ENCODE results near the gene TMEM143. TPM values are rescaled to one million over a fixed set of nuclear protein-coding genes. Genes with fewer than 3 reads are reported as not detected.
A peak's percentile ranks its signal among the peaks of the same experiment; 100 is the strongest.
"Not testable (repeated sequence)": the region's sequence is repeated elsewhere in the genome, so short reads cannot be mapped to it uniquely, and the experiment has no call there.

TMEM143 gene
- total and polyA plus RNA-seq, 12 donors: 3.3 to 26.5 (median 12.7) TPM

DNA sequence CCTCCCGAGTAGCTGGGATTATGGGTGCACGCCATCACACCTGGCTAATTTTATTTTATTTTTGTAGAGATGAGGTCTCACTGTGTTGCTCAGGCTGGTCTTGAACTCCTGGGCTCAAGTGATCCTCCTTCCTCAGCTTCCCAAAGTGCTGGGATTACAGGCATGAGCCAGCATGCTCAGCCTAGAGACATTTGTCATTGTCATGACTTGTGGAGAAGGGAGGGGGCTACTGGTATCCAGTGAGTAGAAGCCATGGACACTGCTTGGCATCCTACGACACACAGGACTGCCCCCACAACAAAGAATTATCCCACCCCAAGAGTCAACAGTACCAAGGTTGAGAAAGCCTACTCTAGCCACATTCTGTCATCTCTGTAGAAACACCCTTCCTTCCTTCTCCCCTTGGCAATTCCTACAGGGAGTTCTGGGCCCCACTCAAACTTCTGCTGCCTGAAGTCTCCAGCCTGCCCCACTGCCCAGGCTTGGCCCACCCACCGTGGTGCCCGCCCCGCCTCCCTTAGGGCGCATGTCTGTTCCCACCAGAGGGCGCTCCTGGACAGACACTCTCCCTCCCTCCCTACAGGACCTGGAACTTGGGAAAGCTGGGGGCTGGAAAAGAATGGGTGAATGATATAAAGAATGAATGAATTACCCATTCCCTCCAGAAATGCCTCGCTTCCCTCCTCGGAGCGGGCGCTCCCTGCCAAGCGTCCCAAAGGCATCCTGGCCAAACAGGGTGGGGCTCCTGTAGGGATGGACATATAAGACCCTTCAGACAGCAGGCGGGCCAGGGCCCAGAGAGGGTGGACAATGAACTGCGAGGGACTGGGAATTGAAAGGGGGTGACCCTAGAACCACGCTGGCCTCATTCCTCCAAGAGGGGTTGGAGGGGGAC is 43.8 kb downstream of the TMEM143 start:
- intact Hi-C loops (cut with DNase I): loop anchor here in 1 of 2 donors (10.0 kb wide), 1 partner anchor 265 kb away; no protein-coding TSS in a partner anchor

GRCh38 chr19:48318286-48318987 is 45.3 kb downstream of the TMEM143 start:
- DNase-seq: no peak
- Histone ChIP-seq H3K27ac (no peak overlapping the region), H3K4me1 (replicated peaks in 1 of 2) (peaks cover 13 to 31% of the 10 kb centered on the region in 2 donors), H3K27me3 (no peaks in the 10 kb centered on the region), H3K36me3 (replicated peaks in 1 of 2) (no peaks in the 10 kb centered on the region), H3K4me3 (no peak overlapping the region), H3K9me3 (replicated peaks in 1 of 3) (no peaks in the 10 kb centered on the region)
- WGBS, 4 donors: 94 to 97% (median 95%) methylated on average over 19 to 21 of the region's 21 CpGs
- intact Hi-C loops (cut with DNase I): loop anchor here in 1 of 2 donors (10.0 kb wide), 1 partner anchor 266 kb away; no protein-coding TSS in a partner anchor
- no peak for TF ChIP-seq POLR2A (IDR thresholded peaks at IDR 0.05)
- TF ChIP-seq, protein P1, sequence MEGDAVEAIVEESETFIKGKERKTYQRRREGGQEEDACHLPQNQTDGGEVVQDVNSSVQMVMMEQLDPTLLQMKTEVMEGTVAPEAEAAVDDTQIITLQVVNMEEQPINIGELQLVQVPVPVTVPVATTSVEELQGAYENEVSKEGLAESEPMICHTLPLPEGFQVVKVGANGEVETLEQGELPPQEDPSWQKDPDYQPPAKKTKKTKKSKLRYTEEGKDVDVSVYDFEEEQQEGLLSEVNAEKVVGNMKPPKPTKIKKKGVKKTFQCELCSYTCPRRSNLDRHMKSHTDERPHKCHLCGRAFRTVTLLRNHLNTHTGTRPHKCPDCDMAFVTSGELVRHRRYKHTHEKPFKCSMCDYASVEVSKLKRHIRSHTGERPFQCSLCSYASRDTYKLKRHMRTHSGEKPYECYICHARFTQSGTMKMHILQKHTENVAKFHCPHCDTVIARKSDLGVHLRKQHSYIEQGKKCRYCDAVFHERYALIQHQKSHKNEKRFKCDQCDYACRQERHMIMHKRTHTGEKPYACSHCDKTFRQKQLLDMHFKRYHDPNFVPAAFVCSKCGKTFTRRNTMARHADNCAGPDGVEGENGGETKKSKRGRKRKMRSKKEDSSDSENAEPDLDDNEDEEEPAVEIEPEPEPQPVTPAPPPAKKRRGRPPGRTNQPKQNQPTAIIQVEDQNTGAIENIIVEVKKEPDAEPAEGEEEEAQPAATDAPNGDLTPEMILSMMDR (IDR thresholded peaks at IDR 0.05): no peak

More for the DNA sequence above, 43.8 kb downstream of the TMEM143 start:
- Histone ChIP-seq H3K4me1 (replicated peaks in 1 of 2) (peaks cover 15 to 31% of the 10 kb centered on the region in 2 donors), H3K36me3 (replicated peaks in 1 of 2) (no peaks in the 10 kb centered on the region), H3K27me3 (no peaks in the 10 kb centered on the region), H3K27ac (peak overlapping the region in 1 of 5 donors; percentile 98), H3K9me3 (replicated peaks in 1 of 3) (no peaks in the 10 kb centered on the region), H3K4me3 (no peak overlapping the region)
- peak; percentile 76 to 93 (median 87) for DNase-seq
- no peak for TF ChIP-seq POLR2A (IDR thresholded peaks at IDR 0.05)
- TF ChIP-seq, protein P1 (IDR thresholded peaks at IDR 0.05): peak; percentile 53 to 82 (median 73)
- 43 to 53% (median 49%) methylated on average over 15 to 16 of the region's 16 CpGs for WGBS, 4 donors

GRCh38 chr19:48317708-48317960 is 46.1 kb downstream of the TMEM143 start:
- H3K36me3 ChIP-seq (replicated peaks in 1 of 2); H3K4me3 ChIP-seq; DNase-seq; H3K9me3 ChIP-seq (replicated peaks in 1 of 3); H3K27me3 ChIP-seq: not testable (repeated sequence)
- peaks cover 13 to 29% of the 10 kb centered on the region in 2 donors for H3K4me1 ChIP-seq (replicated peaks in 1 of 2)
- H3K27ac ChIP-seq: peak overlapping the region in 1 of 5 donors; percentile 37
- 41 to 51% (median 47%) methylated on average over 9 of the region's 9 CpGs for WGBS, 4 donors
- intact Hi-C loops (cut with DNase I): loop anchor here in 1 of 2 donors (10.0 kb wide), 1 partner anchor 267 kb away; no protein-coding TSS in a partner anchor

- no peaks in the 10 kb centered on the region for H3K27me3 ChIP-seq
These were observed 48.0 kb downstream of the TMEM143 start for GRCh38 chr19:48315712-48316111.

More at GRCh38 chr19:48315712-48316111, 48.0 kb downstream of the TMEM143 start:
- WGBS, 4 donors: 74 to 81% (median 75%) methylated on average over 7 of the region's 7 CpGs
- TF ChIP-seq POLR2A (IDR thresholded peaks at IDR 0.05): no peak
- TF ChIP-seq, protein P1 (IDR thresholded peaks at IDR 0.05): no peak
- Histone ChIP-seq H3K4me3 (no peak overlapping the region), H3K4me1 (replicated peaks in 1 of 2) (peaks cover 5 to 15% of the 10 kb centered on the region in 2 donors), H3K27ac (no peak overlapping the region), H3K36me3 (replicated peaks in 1 of 2) (no peaks in the 10 kb centered on the region), H3K9me3 (replicated peaks in 1 of 3) (no peaks in the 10 kb centered on the region)
- DNase-seq: no peak
- intact Hi-C loops (cut with DNase I): loop anchor here in 1 of 2 donors (10.0 kb wide), 1 partner anchor 269 kb away; no protein-coding TSS in a partner anchor
